Fibroblast of skin of right biceps (primary cell): Measurements from ENCODE around the gene KIF26A.

Experiments
- DNase-seq: peaks from one replicate; pipeline ENCODE4 v3.0.0-alpha.2; 2013

Gene KIF26A

GRCh38 chr14:104138098-104138717 lies at the start of gene KIF26A:
Gene KIF26A, plus strand, starts transcription at chr14:104138587. Its CDS starts 136 bp downstream, at chr14:104138723.
- peak; percentile 53 for DNase-seq

GRCh38 chr14:104090071-104090748 lies 48.2 kb upstream of the KIF26A start:
- DNase-seq = no peak

- no peak for DNase-seq
Measured at GRCh38 chr14:104091061-104091926, 47.1 kb upstream of the KIF26A start.

- DNase-seq = no peak
Measured at GRCh38 chr14:104091927-104092771, 46.2 kb upstream of the KIF26A start.

GRCh38 chr14:104092931-104093365 lies 45.4 kb upstream of the KIF26A start:
- DNase-seq = no peak

GRCh38 chr14:104093366-104094055 lies 44.9 kb upstream of the KIF26A start:
- DNase-seq = no peak

GRCh38 chr14:104094056-104094708 lies 44.2 kb upstream of the KIF26A start:
- DNase-seq = no peak

GRCh38 chr14:104094709-104095425 lies 43.5 kb upstream of the KIF26A start:
- DNase-seq = peak; percentile 26

GRCh38 chr14:104095426-104096310 lies 42.7 kb upstream of the KIF26A start:
- no peak for DNase-seq

GRCh38 chr14:104096318-104096717 lies 42.1 kb upstream of the KIF26A start:
- no peak for DNase-seq

- no peak for DNase-seq
Measured at GRCh38 chr14:104096751-104097700, 41.4 kb upstream of the KIF26A start.

GRCh38 chr14:104098272-104099095 lies 39.9 kb upstream of the KIF26A start:
- no peak for DNase-seq

GRCh38 chr14:104099096-104100041 lies 39.0 kb upstream of the KIF26A start:
- no peak for DNase-seq

GRCh38 chr14:104100171-104101085 lies 38.0 kb upstream of the KIF26A start:
- no peak for DNase-seq

GRCh38 chr14:104101086-104101621 lies 37.2 kb upstream of the KIF26A start:
- no peak for DNase-seq
